NCI-H2227 (cell line): Measurements from ENCODE around the gene FIP1L1.
"Not testable (repeated sequence)": the region's sequence is repeated elsewhere in the genome, so short reads cannot be mapped to it uniquely, and the experiment has no call there.

ENCODE experiments used
- DNase-seq: peaks from one replicate; lab custom pipeline; 2025; ENCODE audit not compliant: unreplicated experiment; lab: John Stamatoyannopoulos, UW

Gene FIP1L1

GRCh38 chr4:53376900-53377299 is 541 bp upstream of the FIP1L1 start:
- DNase-seq = peak; percentile 18

- no peak for DNase-seq
These were observed 686 bp downstream of the FIP1L1 start for GRCh38 chr4:53378171-53378482.

DNA sequence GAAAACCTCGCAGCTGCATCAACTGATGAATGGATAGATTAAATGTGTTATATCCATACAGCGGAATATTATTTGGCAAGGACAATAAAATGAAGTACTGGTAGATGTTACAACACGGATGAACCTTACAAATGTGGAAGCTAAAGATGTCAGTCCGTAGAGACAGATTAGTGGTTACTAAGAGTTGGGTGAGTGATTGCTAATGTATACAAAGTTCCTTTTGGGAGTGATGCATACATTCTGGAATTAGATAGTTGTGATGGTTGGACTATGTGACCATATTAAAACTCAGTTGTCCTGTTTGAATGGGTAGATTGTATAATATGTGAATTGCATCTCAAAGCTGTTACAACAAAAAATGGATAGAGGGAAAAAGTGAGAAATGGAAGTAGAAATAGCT is 2.8 kb downstream of the FIP1L1 start:
- DNase-seq = no peak

DNA sequence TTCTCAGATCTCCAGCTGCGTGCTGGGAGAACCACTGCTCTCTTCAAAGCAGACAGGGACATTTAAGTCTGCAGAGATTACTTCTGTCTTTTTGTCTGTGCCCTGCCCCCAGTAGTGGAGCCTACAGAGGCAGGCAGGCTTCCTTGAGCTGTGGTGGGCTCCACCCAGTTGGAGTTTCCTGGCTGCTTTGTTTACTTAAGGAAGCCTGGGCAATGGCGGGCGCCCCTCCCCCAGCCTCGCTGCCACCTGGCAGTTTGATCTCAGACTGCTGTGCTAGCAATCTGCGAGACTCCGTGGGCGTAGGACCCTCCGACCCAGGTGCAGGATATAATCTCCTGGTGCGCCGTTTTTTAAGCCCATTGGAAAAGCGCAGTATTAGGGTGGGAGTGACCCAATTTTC is 32.0 kb downstream of the FIP1L1 start:
- DNase-seq = not testable (repeated sequence)

- no peak for DNase-seq
These were observed 41.8 kb downstream of the FIP1L1 start for GRCh38 chr4:53419208-53419607.

GRCh38 chr4:53421791-53422190 is 44.4 kb downstream of the FIP1L1 start:
- DNase-seq = no peak

GRCh38 chr4:53422367-53422766 is 44.9 kb downstream of the FIP1L1 start:
- DNase-seq = no peak

GRCh38 chr4:53424280-53424679 is 46.8 kb downstream of the FIP1L1 start:
- no peak for DNase-seq

DNA sequence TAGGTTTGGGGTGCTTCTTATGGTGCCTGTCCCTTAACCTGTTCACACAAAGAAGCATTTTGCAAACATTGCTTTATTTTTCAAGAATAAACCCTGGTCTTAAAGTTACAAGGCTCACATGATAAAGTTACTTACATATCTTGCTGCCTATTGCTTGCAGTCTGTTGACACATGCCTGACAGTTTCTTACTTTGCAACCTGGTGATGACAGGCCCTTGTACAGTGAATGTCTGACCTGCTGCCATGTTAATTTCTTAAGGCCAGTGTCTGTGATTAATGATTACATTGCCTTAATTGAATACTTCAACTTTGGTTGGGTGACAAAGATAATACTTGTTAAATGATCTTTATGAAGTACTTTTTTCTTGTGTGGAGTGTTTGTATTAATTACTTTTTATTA is 49.9 kb downstream of the FIP1L1 start:
- no peak for DNase-seq

GRCh38 chr4:53431052-53431451 is 53.6 kb downstream of the FIP1L1 start:
- DNase-seq = no peak

DNA sequence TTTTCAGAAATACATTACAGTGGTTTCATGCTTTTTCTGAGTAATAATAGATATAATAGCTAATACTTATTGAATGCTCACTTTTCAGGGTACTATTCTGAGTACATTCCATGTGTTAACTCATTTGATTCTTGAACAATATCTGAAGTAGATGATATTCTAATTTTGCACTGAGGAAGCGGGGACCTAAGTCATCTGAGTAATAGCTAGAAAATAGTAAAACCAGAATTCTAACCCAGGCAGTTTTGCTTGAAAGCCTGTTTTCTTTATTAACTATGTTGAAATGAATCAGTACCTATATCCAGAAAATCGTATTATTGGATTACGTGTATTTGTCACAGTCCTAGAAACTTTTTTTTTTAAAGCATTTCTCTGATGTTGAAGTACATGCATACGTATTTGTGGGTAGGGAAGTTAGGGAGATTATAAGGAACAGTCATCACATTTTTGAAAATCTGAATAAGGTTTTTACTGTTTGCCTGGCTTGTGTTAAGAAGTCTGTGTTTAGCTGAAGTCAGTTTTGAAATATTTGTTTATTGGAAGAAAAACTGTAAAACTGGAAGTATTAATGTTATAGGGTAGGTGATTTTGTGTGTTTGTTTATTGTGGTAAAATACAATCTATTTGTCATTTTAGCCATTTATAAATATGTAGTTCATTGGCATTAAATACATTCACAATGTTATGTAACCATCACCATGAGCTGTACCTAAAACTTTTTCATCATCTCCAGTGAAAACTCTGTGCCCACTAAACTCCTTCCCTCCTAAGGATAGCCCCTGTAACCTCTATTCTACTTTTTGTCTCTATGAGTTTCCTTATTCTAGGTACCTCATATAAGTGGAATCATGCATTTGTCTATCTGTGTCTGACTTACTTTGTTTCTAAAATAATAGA is 55.3 kb downstream of the FIP1L1 start:
- no peak for DNase-seq

- no peak for DNase-seq
These were observed 58.8 kb downstream of the FIP1L1 start for GRCh38 chr4:53436251-53436650.

DNA sequence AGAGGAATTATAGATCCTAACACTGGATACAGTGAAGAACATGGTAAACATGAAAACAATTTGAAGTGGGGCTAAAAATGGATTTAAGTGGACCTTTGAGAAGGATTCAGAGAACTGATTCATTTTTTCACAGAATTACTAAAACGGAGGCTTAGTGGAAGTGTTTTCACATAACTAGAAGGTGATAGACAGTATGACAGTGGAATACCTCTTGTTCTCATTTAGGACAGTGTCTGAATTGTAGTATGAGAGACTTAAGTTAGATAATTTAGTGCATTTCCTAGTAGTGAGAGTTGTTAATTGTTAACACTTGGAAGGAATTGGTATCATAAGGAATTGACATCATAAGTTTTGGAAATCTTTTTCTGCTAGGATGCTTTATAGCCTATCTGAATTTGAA is 64.1 kb downstream of the FIP1L1 start:
- DNase-seq = no peak

- no peak for DNase-seq
These were observed 67.5 kb downstream of the FIP1L1 start for GRCh38 chr4:53444954-53445353.

GRCh38 chr4:53450773-53451172 is 73.3 kb downstream of the FIP1L1 start:
- DNase-seq = no peak

- DNase-seq = no peak
These were observed 75.9 kb downstream of the FIP1L1 start for GRCh38 chr4:53453385-53453784.

DNA sequence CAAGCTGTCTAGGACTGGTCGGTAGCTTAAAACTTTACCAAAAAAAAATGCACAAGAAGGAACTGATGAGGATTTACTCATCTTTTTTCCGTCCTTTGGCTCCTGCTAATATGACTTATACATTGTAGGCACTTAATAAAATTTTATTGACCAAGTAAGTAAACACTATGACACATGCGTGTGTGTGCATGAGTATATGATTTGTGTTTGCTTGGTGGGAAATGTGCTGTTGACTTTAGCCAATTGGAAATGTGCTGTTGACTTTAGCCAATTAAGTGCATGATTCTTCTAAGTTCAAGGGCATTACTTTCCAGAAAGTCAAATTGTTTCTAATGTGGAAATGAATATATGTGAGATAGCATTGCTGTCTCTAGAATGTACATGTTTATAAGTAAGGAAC is 78.3 kb downstream of the FIP1L1 start:
- DNase-seq = no peak

GRCh38 chr4:53456178-53456577 is 78.7 kb downstream of the FIP1L1 start:
- DNase-seq = no peak

DNA sequence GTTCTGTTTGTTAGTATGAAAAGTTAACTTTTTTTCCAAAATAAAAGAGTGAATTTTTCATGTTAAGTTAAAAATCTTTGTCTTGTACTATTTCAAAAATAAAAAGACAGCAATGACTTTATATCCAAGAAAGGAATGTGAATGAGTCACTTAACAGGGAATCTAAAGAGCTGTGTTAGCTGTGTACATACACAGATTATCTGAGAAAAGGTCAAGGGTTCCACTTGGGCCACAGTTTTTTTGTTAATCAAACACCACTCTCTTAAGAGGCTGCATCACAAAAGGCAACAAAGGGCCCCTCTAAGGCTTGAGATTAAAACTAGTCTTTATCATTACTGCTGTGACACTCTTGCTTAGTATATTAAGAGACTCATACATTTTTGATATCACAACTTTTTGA is 82.1 kb downstream of the FIP1L1 start:
- no peak for DNase-seq

DNA sequence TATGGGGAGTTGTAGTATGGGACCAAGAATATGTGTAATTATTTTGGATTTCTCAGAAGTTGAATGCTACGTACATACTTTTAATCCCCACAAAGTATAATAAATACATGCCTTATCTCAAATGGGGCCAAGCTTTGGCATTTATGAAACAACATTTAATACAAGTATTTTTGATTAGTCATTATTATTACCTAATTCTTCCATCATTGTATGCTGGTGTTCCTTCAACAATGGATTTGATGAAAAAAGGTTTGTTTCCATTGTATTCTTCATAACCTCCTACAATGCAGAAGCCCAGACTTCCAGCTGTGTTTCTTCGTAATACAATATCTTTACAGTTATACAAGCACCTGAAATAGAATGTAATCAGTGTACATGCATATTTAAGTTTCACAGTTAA is 83.8 kb downstream of the FIP1L1 start:
- no peak for DNase-seq

DNA sequence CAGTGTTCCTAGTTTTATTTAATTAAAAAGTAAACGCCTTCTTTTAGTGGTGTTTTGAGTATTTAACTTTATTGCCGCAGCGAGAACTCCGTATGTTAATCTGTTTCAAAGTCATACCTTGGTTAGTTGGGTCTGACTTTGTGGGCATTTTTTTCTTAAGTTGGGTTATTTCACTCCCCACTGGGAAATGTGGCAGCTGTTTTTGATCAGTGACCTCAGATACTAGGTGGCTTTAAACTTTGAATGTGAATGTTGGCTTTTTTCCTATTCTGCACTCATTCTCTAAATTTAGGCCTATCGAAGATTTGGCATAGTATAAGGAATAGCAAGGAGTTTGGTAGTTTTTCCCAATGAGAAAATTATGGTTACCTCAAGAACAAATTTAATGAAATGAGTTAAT is 85.9 kb downstream of the FIP1L1 start:
- no peak for DNase-seq

DNA sequence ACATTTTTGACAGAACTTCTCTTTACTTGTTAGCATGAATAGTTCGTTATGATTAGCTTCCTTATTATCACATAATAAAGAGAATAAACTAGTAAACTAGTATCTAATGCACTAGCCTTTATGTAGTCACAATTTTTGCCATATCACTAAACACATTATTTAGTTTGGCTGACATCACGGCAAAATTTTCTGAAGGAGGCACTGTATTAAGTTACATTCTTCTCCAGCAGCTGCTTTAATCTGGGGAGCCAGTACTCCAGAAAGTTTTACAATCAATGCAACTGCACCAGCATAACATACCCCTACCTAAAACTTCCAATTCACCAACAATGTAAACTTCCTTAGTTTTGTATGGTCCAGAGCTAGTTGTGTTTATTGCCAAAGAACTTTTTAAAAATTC is 87.8 kb downstream of the FIP1L1 start:
- DNase-seq = no peak

GRCh38 chr4:53465891-53466290 is 88.5 kb downstream of the FIP1L1 start:
- no peak for DNase-seq
